ENCODE results near the gene MYO5A. TPM values are rescaled to one million over a fixed set of nuclear protein-coding genes. Genes with fewer than 3 reads are reported as not detected.
A peak's percentile ranks its signal among the peaks of the same experiment; 100 is the strongest.

Gene MYO5A
- total RNA-seq, 2 experiments from 2014 or later = 19.2 to 22.6 TPM

DNA sequence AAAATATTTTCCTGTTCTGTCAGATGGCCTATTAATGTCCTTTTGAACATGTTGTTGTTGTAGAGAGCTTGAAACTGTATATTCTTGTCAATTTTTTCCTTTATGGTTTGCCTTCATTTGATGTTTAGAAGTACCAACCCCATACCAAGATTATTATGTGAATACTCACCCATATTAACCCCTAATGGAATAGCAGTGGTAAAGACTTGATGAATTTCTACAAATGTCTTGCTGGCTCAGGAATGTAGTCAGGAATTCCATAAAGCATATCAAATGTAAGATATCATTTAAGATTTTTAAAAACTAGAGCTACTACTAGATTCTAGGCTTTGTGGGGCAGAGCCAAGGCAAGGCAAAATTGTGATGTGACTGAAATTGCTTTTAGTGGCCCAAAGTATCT, 30.0 kb downstream of the MYO5A start:
- ATAC-seq (no peak), DNase-seq (no peak)
- H3K27ac Mint-ChIP-seq = no peak overlapping the region
- no peaks in the 10 kb centered on the region for H3K27me3 Mint-ChIP-seq
- ChIA-PET CTCF (interaction anchor here (0.7 to 1.3 kb wide), 3 partner anchors 10 to 57 kb away, joined by 3 to 5 read pairs (median 3); no protein-coding TSS in a partner anchor), POLR2A (interaction anchor here (0.6 kb wide), 1 partner anchor 10 kb away, joined by 4 read pairs; no protein-coding TSS in a partner anchor)
- H3K4me3 Mint-ChIP-seq = no peak overlapping the region
- H3K9me3 Mint-ChIP-seq = no peaks in the 10 kb centered on the region
- peaks cover 1% of the 10 kb centered on the region for H3K36me3 Mint-ChIP-seq (ENCODE audit: low read depth)
- TF ChIP-seq, protein P1, sequence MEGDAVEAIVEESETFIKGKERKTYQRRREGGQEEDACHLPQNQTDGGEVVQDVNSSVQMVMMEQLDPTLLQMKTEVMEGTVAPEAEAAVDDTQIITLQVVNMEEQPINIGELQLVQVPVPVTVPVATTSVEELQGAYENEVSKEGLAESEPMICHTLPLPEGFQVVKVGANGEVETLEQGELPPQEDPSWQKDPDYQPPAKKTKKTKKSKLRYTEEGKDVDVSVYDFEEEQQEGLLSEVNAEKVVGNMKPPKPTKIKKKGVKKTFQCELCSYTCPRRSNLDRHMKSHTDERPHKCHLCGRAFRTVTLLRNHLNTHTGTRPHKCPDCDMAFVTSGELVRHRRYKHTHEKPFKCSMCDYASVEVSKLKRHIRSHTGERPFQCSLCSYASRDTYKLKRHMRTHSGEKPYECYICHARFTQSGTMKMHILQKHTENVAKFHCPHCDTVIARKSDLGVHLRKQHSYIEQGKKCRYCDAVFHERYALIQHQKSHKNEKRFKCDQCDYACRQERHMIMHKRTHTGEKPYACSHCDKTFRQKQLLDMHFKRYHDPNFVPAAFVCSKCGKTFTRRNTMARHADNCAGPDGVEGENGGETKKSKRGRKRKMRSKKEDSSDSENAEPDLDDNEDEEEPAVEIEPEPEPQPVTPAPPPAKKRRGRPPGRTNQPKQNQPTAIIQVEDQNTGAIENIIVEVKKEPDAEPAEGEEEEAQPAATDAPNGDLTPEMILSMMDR (IDR thresholded peaks at IDR 0.05) = no peak
- peaks cover 23% of the 10 kb centered on the region for H3K4me1 Mint-ChIP-seq (ENCODE audit: low read depth)
- intact Hi-C loops (cut with micrococcal nuclease) = no loop called here

DNA sequence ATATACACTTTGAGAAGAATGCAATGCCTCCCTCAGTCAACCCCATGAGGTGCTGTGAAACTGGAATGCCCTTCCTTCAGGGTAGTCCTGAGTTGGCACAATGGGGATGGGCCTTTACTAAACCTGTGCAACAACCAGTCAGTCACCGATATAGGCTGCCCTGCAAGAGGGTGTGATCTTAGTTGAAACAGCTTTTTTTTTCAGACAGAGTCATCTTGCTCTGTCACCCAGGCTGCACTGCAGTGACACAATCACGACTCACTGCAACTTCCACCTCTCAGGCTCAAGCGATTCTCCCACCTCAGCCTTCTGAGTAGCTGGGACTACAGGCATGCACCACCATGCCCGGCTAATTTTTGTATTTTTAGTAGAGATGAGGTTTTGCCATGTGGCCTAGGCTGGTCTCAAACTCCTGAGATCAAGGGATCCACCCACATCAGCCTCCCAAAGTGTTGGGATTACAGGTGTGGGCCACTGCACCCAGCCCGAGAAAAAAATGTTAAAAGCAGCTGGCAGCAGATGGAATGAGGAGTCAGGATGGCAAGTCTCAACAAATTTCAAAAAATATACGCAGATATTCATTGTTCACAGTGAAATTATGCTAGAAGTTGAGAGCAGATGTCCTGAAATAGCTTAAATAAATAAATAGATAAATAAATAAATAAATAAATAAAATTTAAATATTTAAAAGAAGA, 31.8 kb downstream of the MYO5A start:
- no peak overlapping the region for H3K4me3 Mint-ChIP-seq
- POLR2A ChIA-PET = interaction anchor here (1.0 to 1.9 kb wide), 4 partner anchors 9 to 32 kb away, joined by 3 to 8 read pairs (median 4); no protein-coding TSS in a partner anchor
- H3K9me3 Mint-ChIP-seq = no peaks in the 10 kb centered on the region
- H3K4me1 Mint-ChIP-seq (ENCODE audit: low read depth) = peaks cover 22% of the 10 kb centered on the region
- no peak overlapping the region for H3K27ac Mint-ChIP-seq
- DNase-seq (peak; percentile 67), ATAC-seq (peak; percentile 98)
- H3K27me3 Mint-ChIP-seq = no peaks in the 10 kb centered on the region
- intact Hi-C loops (cut with micrococcal nuclease) = no loop called here
- CTCF ChIA-PET = interaction anchor here (1.0 to 1.7 kb wide), 3 partner anchors 12 to 239 kb away, joined by 3 to 4 read pairs (median 3); no protein-coding TSS in a partner anchor
- TF ChIP-seq, protein P1 (IDR thresholded peaks at IDR 0.05) = no peak
- H3K36me3 Mint-ChIP-seq (ENCODE audit: low read depth) = no peaks in the 10 kb centered on the region

DNA sequence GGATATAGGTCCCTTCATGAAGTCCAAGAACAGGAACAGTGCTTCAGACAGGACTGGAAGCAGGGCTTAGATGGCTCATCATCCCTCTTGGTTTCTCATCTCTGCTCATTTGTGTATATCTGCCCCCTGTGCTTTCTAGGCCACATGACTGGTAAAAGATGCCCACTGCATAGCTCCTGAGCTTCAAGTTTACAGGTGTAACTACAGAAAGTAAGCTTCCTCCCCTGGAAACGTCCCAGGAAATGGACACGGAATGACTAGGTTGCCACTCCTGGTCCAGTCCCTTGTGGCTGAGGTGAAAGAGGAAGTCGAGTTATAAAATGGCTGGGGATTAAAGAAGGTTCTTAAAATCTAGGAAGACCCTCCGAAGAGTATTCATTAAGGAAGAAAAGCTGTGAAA, 32.5 kb downstream of the MYO5A start:
- no peak overlapping the region for H3K4me3 Mint-ChIP-seq
- intact Hi-C loops (cut with micrococcal nuclease) = no loop called here
- POLR2A ChIA-PET = interaction anchor here (0.6 to 1.9 kb wide), 6 partner anchors 9 to 79 kb away, joined by 3 to 8 read pairs (median 4); no protein-coding TSS in a partner anchor

DNA sequence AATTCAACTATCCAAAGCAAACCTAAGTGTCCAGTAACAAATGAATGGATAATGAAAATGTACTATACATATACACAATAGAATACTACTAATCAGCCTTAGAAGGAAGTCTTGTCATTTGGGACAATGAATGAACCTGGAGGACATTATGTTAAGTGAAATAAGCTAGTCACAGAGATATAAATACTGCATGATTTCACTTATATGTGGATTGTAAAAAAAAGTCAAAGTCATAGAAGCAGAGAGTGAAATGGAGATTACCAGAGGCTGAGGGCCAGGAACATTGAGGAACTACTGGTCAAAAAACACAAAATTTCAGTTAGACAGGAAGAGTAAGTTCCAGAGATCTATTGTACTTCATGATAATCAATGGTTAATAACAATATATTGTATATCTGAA, 33.6 kb downstream of the MYO5A start:
- no peak overlapping the region for H3K4me3 Mint-ChIP-seq
- POLR2A ChIA-PET = interaction anchor here (1.4 kb wide), 1 partner anchor 12 kb away, joined by 4 read pairs; no protein-coding TSS in a partner anchor
- ATAC-seq (no peak), DNase-seq (no peak)
- CTCF ChIA-PET = no interaction called here
- TF ChIP-seq, protein P1 (IDR thresholded peaks at IDR 0.05) = no peak
- H3K27ac Mint-ChIP-seq = no peak overlapping the region
- no peaks in the 10 kb centered on the region for H3K9me3 Mint-ChIP-seq
- no peaks in the 10 kb centered on the region for H3K27me3 Mint-ChIP-seq
- intact Hi-C loops (cut with micrococcal nuclease) = no loop called here
- no peaks in the 10 kb centered on the region for H3K36me3 Mint-ChIP-seq (ENCODE audit: low read depth)
- peaks cover 22% of the 10 kb centered on the region for H3K4me1 Mint-ChIP-seq (ENCODE audit: low read depth)

More for the DNA sequence above, 32.5 kb downstream of the MYO5A start:
- Mint-ChIP-seq H3K36me3 (ENCODE audit: low read depth) (no peaks in the 10 kb centered on the region), H3K27me3 (no peaks in the 10 kb centered on the region), H3K27ac (no peak overlapping the region), H3K9me3 (no peaks in the 10 kb centered on the region), H3K4me1 (ENCODE audit: low read depth) (peaks cover 22% of the 10 kb centered on the region)
- DNase-seq (no peak), ATAC-seq (no peak)
- CTCF ChIA-PET = interaction anchor here (1.0 to 1.7 kb wide), 3 partner anchors 12 to 239 kb away, joined by 3 to 4 read pairs (median 3); no protein-coding TSS in a partner anchor
- TF ChIP-seq, protein P1 (IDR thresholded peaks at IDR 0.05) = no peak

- Mint-ChIP-seq H3K27ac (no peak overlapping the region), H3K4me1 (ENCODE audit: low read depth) (peaks cover 26% of the 10 kb centered on the region), H3K36me3 (ENCODE audit: low read depth) (no peaks in the 10 kb centered on the region), H3K27me3 (no peaks in the 10 kb centered on the region), H3K9me3 (no peaks in the 10 kb centered on the region), H3K4me3 (no peak overlapping the region)
- intact Hi-C loops (cut with micrococcal nuclease) = no loop called here
- DNase-seq (no peak), ATAC-seq (no peak)
- TF ChIP-seq, protein P1 (IDR thresholded peaks at IDR 0.05) = no peak
- CTCF ChIA-PET = no interaction called here
- POLR2A ChIA-PET = no interaction called here
These were observed 34.7 kb downstream of the MYO5A start for GRCh38 chr15:52493968-52494367.

All from activated CD8-positive, alpha-beta T cell treated with anti-CD3 and anti-CD28 coated beads for 36 hours (primary cell).